ENCODE data around the gene MS4A5.
"Not testable (repeated sequence)": the region's sequence is repeated elsewhere in the genome, so short reads cannot be mapped to it uniquely, and the experiment has no call there.

MS4A5 gene, protein sequence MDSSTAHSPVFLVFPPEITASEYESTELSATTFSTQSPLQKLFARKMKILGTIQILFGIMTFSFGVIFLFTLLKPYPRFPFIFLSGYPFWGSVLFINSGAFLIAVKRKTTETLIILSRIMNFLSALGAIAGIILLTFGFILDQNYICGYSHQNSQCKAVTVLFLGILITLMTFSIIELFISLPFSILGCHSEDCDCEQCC

DNA sequence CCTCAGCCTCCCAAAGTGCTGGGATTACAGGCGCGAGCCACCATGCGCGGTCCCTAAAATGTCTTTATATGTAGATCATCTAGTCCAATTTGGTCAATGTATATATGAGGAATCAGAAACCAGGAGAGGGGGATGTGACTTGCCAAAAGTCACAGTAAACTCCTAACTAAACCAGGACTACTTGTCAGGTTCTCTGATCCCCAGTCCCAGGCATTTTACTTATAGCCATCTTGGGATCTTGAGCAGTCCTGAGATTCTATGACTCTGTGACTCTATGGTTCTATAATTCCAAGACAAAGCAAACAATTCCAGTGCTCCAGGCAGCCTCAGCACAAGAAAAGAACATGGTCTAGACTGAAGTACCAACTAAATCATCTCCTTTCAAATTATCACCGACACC is at the start of gene MS4A5:
TSS of gene MS4A5 (plus strand) at position 301 of the 400 bp plus-strand sequence. CDS start 103 bp downstream, outside the sequence.
- no peak for DNase-seq

DNA sequence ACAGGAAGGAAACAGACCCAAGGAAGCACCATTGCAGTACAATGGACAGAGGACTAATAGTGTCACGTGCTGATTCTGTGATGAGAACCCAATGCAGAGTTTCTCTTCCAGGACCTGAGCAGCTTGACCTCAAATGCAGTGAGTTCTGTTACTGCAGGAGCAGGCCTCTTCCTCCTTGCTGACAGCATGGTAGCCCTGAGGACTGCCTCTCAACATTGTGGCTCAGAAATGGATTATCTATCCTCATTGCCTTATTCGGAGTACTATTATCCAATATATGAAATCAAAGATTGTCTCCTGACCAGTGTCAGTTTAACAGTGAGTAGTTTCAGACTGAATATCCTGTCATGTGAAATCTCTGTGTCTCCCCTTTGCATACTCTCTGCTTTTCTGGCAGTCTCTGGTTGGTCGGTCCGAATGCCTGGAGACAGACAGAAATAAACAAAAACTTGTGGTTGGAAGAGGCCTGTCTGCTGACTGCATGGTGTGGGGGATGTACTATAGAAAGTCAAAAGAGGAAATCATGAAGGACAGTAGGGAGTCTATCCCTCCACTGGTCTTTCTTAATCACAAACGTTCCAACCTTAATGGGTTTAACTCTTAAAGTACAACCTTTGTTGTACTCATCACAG is 40.0 kb upstream of the MS4A5 start:
- no peak for DNase-seq

DNA sequence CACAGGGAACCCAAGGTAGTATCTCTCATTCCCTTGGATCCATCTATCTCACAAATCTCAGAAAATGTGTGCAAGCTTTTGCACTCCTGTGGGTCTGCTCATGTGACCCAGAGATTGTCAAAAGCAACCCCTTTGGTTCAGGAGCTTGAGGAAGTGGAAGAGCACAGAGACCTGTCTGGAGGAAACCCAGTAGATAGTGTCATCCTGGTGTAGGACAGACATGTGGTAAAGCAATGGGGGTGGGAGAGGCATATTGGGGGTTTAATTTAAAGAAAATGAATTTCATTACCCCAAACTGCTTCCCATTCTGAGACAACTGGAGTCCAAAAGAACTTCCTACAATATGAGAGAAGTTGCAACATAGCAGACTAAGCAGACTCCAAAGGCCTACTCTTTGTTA is 39.0 kb upstream of the MS4A5 start:
- no peak for DNase-seq

DNA sequence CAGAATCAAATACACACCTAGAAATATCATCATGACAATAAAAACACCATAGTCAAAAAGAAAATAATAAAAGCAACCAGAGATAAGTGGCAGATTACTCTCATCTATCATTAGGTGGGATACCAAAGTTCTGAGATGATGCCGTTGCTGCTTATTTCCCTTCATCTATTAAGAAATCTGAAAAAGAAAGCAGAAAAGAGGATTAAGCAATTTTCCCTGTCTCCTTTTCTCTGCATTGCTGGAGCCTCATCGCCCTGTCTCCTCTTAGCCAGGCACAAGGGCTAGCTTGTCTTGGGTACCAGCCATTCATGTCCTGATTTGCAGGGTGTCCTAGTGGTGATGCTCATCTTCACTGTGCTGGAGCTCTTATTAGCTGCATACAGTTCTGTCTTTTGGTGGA is 37.0 kb upstream of the MS4A5 start:
- no peak for DNase-seq

DNA sequence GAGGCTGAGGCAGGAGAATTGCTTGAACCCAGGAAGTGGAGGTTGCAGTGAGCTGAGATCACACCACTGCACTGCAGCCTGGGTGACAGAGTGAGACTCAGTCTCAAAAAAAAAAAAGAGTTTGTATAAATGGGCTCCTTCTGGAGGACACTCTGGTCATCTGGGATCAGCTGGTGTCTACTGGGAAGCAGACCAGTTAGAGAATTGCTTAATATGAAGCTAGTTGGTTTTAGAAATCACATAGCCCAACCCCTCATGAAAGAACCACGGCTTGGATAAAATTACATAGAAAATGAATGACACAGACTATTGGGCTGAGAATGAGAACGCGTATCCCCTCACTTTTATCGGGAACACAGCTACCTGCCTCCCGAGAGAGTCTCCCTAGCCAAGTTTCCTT is 36.4 kb upstream of the MS4A5 start:
- no peak for DNase-seq

DNA sequence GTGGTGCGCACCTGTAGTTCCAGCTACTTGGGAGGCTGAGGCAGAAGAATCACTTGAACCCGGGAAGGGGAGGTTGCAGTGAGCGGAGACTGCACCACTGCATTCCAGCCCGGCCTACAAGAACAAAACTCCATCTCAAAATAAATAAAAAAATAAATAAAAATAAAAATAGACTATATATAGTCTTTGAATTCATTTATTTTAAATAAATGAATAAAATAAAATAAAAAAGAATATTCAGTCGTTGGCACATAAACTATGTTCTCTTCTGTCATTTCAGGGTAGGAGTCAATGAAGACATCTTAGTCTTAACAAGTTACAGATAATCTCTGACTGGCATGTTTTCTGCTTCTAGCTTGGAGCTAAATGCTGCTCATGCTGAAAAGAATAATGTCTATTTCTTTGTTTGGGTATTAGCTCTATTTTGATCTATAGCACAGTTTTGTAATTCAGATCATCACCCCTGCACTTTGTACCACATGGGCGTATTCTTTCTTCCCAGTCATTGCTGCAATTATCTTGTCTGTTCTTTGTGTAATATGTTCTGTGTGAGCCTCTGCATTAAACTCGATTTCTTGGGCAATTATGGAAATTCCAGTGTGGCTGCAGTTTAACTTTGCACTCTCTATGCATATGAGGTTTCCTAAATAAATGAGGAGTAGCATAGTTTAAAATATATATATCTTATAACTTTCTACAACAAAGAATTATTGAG is 34.5 kb upstream of the MS4A5 start:
- no peak for DNase-seq

DNA sequence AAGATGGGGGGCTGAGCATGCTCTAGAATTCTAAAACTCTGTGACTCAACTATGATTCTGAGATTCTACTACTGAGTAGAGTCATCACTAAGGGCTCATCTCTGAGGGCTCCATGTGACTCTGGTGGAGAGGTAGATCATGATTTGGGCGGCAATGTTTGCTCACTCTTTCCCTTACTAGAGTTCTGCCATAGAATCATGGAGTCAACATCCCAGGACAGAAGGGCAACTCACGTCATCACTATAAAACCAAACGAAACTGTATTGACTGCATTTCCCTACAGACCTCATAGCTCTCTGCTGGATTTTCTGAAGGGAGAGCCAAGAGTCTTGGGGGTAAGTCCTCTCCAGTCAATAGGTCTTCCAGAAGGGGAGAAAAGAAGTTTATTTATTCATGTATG is 33.0 kb upstream of the MS4A5 start, which contains the start of gene MS4A14:
TSS of gene MS4A14 (plus strand) at position 78 of the 400 bp plus-strand sequence. CDS start at position 198, 120 bp downstream.
- no peak for DNase-seq

DNA sequence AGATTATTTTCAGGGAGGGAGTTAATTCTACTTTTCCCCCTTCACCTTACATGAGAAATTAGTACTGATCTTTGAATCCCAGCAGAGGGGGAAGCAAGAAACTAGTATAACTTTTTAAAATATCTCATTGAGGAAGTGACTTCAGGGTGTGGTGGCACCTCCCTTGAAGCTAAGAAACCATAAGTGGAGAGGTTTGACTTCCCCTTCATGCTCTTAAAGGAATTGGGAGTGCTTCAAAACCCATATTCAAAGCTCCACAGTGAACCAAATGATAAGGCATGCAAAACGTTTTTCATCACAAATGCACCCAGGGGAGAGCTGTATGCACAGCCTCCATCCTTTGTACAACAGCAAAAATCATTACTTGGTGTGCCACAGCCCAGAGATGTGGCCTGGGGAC is 32.6 kb upstream of the MS4A5 start:
- no peak for DNase-seq

DNA sequence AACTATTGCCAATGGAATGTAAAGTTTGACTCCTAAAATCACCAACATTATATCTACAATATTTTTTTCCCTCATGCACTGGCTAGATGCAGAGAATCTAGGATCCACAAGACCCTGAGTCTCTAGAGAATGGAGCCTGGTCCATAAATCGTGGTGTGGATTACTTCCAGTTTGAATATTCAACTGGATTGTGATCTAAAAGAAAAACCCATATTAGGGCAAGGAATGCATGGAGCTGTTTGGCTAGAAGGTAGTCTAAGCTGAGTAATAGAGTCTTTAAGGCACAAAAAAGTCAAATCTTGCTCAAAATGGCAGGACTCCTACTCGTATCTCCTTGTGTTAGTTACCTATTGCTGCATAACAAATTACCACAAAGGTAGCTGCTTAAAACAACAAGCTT is 9.4 kb upstream of the MS4A5 start:
- DNase-seq = no peak

DNA sequence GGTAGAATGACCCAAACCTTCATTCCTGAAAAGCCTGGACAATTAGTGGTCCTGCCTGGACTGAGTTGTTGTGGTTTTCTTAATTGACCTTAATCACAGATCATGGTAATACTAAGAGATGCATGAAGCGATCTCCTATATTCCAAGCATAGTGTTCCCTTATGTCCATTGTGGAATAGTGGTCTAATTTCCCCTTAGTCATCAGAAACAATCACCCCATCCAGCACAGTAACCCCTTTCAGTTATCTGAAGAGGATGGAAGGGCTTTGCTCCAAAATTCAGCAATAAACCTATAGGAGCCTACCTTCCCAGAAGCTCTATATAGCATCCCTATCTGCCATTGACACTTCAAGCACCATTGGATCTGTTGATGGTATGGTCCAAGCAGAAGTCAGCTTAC is 6.8 kb upstream of the MS4A5 start:
- no peak for DNase-seq

DNA sequence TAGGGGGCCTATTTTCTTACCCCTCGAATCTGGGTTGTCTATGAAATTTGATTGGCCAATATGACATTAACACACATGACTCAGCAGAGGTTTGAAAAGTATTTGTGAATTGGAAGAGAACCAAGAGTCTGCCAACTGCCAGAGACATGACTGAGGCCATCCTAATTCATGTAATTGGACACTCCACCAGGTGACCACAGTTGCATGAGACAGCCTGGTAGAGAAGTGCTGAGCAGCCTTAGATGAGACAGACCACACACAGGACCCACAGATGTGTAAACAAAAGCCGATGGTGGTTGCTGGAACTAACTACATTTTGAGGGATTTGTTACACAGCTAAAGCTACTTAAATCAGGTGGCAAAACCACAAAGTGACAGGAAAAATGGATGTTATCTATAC is 855 bp upstream of the MS4A5 start:
- DNase-seq = no peak

DNA sequence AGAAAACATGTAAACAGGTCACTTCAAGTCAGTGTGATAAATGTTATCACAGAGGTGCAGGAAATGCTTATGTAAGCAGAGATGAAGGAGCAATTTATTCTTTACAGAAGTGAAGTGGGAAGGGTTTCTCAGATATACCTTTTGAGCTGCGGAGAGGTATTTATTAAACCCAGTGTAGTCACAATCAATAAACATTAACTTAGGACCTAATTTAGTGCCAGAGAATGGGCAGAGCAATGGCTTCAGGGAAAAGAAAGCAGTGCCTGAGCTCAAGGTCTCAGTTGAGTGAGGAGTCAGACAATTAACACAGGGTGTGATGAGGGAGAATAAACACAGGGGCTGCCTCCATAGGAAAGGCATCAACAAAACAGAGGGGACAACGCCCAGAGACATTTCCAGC is 1.9 kb downstream of the MS4A5 start:
- DNase-seq = no peak

DNA sequence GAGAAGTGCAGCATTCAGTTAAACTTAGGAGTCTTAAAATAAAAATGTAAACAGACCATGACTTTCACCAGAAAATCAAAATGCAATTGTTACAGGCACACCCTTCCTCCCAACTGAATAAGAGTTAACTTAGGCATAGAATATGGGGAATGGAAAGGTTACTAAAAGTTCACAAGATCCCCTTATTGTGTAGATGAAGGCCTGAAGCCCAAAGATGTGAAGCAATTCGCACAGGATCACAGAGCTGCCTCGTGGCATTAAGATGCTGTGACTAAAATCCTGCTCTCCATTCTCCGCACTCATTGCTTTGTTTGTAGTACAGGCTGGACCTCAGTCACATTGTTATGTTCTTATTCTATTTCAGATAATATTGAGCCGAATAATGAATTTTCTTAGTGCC is 4.0 kb downstream of the MS4A5 start:
- no peak for DNase-seq

DNA sequence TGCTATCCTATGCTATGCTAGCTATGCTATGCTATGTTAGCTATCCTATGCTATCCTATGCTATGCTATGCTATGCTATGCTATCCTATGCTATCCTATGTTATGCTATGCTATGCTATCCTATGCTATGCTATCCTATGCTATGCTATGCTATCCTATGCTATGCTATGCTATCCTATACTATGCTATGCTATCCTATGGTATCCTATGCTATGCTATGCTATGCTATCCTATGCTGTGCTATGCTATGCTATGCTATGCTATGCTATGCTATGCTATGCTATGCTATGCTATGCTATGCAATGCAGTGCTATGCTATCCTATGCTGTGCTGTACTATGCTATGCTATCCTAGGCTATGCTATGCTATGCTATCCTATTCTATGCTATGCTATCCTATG is 17.7 kb downstream of the MS4A5 start:
- DNase-seq = no peak

DNA sequence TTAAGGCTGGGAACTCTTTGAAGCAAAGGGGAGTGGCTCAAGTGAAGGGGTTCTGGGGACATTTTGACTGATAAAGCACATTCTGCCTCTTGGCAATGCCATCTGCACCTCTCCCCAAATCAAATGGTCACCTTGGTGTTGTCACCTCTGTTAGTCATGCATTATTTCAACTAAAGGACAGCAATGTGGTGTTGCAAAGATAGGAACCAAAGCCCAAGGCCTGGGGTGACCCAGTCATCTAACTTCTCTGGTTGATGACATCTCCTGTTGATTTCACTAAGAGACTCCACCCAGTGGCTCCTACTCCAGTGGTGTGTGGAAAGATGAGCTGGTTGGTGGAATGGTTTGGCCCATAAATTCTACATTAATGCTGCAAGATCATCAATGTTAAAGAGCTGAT is 18.5 kb downstream of the MS4A5 start:
- DNase-seq = no peak

DNA sequence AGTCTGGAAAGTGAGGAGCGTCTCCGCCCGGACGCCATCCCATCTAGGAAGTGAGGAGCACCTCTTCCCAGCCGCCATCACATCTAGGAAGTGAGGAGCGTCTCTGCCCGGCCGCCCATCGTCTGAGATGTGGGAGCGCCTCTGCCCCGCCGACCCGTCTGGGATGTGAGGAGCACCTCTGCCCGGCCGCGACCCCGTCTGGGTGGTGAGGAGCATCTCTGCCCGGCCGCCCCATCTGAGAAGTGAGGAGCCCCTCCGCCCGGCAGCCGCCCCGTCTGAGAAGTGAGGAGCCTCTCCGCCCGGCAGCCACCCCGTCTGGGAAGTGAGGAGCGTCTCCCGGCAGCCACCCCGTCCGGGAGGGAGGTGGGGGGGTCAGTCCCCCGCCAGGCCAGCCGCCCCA is 21.8 kb downstream of the MS4A5 start:
- not testable (repeated sequence) for DNase-seq

DNA sequence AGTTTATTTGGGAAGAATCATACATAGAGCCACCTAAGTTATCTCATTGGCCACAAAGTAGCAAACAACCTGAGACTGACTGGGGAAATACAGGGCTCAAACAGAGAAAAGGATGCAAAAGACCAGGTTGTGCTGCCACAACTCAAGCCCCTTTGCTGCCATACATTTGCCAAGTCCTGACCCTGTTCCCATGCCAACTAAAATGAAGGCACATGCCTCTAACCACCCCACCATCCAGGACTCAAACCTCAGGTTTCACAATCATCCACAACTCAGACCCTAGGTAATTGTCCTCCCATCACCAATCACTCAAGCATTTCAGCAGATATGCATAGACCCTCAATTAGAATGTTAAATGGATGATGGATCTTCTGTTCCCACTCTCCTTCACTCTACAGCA is 24.8 kb downstream of the MS4A5 start:
- no peak for DNase-seq

DNA sequence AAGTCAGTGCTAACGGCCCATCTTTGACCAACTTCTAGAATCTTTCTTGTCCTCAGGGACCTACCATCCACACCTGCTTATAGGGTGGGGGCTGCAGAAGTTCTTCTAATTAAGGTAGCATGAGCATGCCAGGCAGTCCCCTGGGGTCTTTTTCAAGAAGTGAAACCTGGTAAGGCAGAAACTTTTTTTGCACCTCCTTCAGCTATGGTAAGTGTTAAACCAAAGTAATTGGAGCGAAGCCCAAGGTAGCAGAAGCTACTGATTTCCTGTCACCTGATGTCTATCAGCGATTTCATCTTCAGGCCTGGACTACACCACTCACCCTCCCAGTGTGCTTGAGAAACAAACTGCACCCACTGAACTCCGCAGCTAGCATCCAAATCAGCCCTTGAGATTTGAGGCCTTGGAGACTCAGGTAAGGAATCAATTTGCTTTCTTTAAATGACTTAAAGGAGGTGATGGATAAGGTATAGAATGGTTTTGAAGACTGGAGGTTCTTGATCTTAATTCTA is 26.2 kb downstream of the MS4A5 start, which contains the start of gene MS4A1:
TSS of gene MS4A1 (plus strand) at position 317 of the 512 bp plus-strand sequence. CDS start 6,528 bp downstream, outside the sequence.
- no peak for DNase-seq

DNA sequence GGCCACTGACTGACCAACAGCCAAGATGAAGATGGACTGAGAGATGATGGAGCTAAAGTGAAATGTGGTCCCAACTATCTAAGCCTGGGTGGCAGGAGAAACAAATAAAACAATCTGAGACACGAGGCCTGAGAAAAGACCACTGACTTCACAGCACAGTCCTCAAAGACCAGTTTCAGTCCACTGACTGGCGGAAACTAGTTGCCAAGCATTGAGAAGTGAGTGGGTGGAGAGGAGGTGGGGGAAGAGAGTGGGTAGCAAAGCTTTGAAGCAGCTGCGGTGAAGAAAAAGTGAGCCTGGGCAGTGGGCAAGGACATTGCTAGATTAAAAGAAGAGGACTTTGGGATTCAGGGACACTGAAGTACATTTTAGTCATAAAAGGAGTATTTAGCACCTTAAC is 28.2 kb downstream of the MS4A5 start:
- DNase-seq = no peak

DNA sequence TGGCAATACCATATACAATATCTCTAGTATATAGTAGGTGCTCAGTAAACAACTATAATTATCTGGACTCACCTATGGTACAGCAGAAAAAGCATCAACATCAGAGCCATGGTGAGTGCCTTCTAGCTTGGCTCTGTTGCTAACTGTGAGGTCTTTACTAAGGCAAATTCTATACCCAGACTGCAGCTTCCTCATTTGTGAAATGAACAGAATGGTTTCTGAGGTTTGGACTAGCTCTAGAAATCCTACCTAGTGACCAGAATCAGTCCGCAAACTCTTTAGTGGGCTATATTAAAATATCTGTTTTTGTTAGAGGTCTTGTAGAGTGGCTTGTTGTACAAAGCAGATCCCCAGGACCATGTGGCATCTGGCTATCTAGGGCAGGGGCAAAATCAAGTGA is 30.0 kb downstream of the MS4A5 start:
- DNase-seq = no peak

DNA sequence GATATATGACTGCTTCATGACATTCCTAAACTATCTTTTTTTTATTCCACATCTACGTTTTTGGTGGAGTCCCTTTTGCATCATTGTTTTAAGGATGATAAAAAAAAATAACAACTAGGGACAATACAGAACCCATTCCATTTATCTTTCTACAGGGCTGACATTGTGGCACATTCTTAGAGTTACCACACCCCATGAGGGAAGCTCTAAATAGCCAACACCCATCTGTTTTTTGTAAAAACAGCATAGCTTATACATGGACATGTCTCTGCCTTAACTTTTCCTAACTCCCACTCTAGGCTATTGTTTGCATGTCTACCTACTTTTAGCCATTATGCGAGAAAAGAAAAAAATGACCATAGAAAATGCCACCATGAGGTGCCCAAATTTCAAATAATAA is 39.5 kb downstream of the MS4A5 start:
- no peak for DNase-seq

DNA sequence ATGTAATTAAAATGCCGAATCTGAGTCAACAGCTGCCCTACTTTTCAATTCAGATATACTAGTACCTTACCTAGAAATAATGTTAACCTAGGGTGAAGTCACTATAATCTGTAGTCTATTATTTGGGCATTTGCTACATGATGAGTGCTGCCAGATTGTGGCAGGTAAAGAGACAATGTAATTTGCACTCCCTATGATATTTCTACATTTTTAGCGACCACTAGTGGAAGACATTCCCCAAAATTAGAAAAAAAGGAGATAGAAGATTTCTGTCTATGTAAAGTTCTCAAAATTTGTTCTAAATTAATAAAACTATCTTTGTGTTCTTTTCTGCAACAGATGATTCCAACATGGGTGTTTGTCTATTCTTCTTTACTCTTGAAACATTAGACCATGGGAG is 40.4 kb downstream of the MS4A5 start:
- DNase-seq = no peak

DNA sequence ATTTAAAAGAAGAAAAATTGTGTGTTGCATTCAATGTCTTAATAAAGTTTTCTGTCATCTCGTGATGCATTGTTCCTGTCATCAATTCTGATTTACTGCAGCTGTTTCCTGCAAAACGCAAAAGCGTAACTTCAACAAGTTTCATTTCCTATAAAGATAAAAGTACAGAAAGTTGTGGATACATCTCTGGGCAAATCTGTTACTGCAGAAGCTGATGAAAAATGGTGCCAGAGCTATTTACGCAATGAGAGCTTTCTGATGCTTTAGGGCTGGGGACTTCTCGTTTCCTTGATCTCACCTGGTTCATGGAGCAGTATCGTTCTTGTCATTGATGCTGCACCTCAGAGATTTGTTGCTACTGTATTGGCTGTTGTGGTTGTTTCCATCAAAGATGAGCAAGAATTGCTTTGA is 47.7 kb downstream of the MS4A5 start:
- no peak for DNase-seq

DNA sequence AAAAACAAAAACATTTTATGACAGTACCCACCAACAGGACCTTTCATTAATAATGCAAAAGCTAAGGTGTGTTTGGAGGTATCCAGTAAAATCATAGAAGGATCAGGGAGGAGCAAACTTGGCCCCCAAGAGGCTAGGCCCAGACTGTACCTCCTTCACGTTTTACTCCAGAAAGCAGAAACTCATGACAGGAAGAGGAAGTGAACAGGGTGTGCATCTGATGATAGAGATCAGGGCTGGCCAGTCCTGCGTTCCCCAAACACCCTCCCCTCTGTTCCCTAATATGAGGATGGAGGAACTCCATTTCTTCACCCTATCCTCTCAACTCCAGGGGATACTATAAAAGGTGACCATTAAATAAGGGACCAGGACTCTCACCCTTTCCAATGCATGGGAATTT is 53.0 kb downstream of the MS4A5 start:
- DNase-seq = no peak
